DOHH2 (cell line): ENCODE results near the gene POLD3.

Source experiments
- H3F3A ChIP-seq: fragments of 200-600 bp; sonication (generic), shearing (Covaris generic); 2 replicates; pipeline ENCODE4 v1.6.0; 2016; ENCODE audit warnings: antibody characterized with exemption, mild to moderate bottlenecking; ENCODE audit not compliant: control insufficient read depth, insufficient read depth
- H3K27ac ChIP-seq: fragments of 200-600 bp; sonication (generic); 2 replicates; pipeline ENCODE4 v1.5.1; 2014; ENCODE audit warnings: low read depth, mild to moderate bottlenecking, low read length, moderate library complexity
- H3K27me3 ChIP-seq: fragments of 200-600 bp; sonication (generic); 2 replicates; pipeline ENCODE4 v1.6.1; 2014; ENCODE audit warnings: mild to moderate bottlenecking, low read length, mixed read lengths; ENCODE audit not compliant: control insufficient read depth
- H3K36me3 ChIP-seq: fragments of 200-600 bp; sonication (generic); 2 replicates; pipeline ENCODE4 v1.6.1; 2014; ENCODE audit warnings: mild to moderate bottlenecking, low read length, moderate library complexity, mixed read lengths; ENCODE audit not compliant: control insufficient read depth
- H3K4me1 ChIP-seq: fragments of 200-600 bp; sonication (generic); 2 replicates; pipeline ENCODE4 v1.6.1; 2014; ENCODE audit warnings: mild to moderate bottlenecking, low read length, mixed read lengths; ENCODE audit not compliant: control insufficient read depth
- H3K4me2 ChIP-seq: fragments of 200-600 bp; sonication (generic); 2 replicates; pipeline ENCODE4 v1.6.0; 2014; ENCODE audit warnings: mild to moderate bottlenecking, low read length, moderate library complexity
- H3K4me3 ChIP-seq: fragments of 200-600 bp; sonication (generic); 2 replicates; pipeline ENCODE4 v1.5.1; 2014; ENCODE audit warnings: mild to moderate bottlenecking, low read length, mixed read lengths
- H3K79me2 ChIP-seq: fragments of 200-600 bp; sonication (generic); 2 replicates; pipeline ENCODE4 v1.6.1; 2014; ENCODE audit warnings: mild to moderate bottlenecking, low read length, mixed read lengths; ENCODE audit not compliant: control insufficient read depth
- H3K9me2 ChIP-seq: fragments of 200-600 bp; sonication (generic); replicated peaks from 2 replicates; pipeline ENCODE4 v1.6.1; 2014; ENCODE audit warnings: mild to moderate bottlenecking, low read length, mixed read lengths; ENCODE audit not compliant: control insufficient read depth
- H3K9me3 ChIP-seq: fragments of 200-600 bp; sonication (generic); 2 replicates; pipeline ENCODE4 v1.6.1; 2014; ENCODE audit warnings: antibody characterized with exemption, low read length, mixed read lengths; ENCODE audit not compliant: control insufficient read depth, insufficient read depth
- H4K20me1 ChIP-seq: fragments of 200-600 bp; sonication (generic); 2 replicates; pipeline ENCODE4 v1.6.0; 2014; ENCODE audit warnings: low read depth, mild to moderate bottlenecking, antibody characterized with exemption, low read length, moderate library complexity; ENCODE audit not compliant: control insufficient read depth, insufficient read depth
- EZH2phosphoT487 ChIP-seq: fragments of 200-600 bp; sonication (generic); IDR thresholded peaks from 2 replicates; pipeline ENCODE4 v1.6.1; 2017; ENCODE audit warnings: borderline replicate concordance, mild to moderate bottlenecking, antibody characterized with exemption, low read length, moderate library complexity, mixed read lengths
- TF ChIP-seq, protein P1 (sequence below): fragments of 200-600 bp; sonication (generic); IDR thresholded peaks from one replicate; pipeline ENCODE4 v1.5.1; 2014; ENCODE audit warnings: antibody characterized with exemption, mild to moderate bottlenecking, low read depth, low read length; ENCODE audit not compliant: poor library complexity, severe bottlenecking

The POLD3 gene

DNA sequence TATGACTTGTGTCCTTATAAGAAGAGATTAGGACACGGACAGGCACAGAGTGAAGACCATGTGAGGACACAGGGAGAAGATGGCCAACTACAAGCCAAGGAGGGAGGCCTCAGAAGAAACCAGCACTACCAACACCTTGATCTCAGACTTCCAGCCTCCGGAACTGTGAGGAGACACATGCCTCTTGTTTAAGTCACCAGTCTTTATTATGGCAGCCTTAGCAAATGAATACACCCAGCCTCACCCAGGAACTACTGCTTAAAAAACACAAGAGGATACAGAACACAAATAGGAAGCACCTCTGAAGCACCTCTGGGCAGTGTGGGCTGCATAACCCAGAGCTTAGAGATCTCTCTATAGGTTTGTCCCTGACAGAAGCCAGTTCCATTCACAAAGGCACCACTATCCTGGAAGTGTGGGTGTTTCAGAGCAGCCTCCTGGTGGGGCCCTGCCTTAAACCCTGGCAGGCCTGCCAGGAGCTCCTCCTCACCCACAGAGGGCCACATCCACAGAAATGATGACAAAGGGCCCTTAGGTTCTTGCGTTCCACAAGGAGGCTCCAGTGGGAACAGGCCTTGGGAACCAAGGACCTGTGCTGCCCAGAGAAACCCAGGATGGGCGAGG, 80.1 kb downstream of the POLD3 start:
- Histone ChIP-seq H3K9me3 (no peaks in the 10 kb centered on the region), H3K4me2 (no peak overlapping the region), H3K27ac (no peak overlapping the region), H3K4me3 (no peak overlapping the region), H3K36me3 (no peaks in the 10 kb centered on the region), H3K4me1 (no peaks in the 10 kb centered on the region), H4K20me1 (no peaks in the 10 kb centered on the region), H3K9me2 (no peaks in the 10 kb centered on the region), H3F3A (no peaks in the 10 kb centered on the region), H3K27me3 (no peaks in the 10 kb centered on the region), H3K79me2 (no peaks in the 10 kb centered on the region)
- no peak for TF ChIP-seq EZH2phosphoT487
- TF ChIP-seq, protein P1, sequence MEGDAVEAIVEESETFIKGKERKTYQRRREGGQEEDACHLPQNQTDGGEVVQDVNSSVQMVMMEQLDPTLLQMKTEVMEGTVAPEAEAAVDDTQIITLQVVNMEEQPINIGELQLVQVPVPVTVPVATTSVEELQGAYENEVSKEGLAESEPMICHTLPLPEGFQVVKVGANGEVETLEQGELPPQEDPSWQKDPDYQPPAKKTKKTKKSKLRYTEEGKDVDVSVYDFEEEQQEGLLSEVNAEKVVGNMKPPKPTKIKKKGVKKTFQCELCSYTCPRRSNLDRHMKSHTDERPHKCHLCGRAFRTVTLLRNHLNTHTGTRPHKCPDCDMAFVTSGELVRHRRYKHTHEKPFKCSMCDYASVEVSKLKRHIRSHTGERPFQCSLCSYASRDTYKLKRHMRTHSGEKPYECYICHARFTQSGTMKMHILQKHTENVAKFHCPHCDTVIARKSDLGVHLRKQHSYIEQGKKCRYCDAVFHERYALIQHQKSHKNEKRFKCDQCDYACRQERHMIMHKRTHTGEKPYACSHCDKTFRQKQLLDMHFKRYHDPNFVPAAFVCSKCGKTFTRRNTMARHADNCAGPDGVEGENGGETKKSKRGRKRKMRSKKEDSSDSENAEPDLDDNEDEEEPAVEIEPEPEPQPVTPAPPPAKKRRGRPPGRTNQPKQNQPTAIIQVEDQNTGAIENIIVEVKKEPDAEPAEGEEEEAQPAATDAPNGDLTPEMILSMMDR = no peak

DNA sequence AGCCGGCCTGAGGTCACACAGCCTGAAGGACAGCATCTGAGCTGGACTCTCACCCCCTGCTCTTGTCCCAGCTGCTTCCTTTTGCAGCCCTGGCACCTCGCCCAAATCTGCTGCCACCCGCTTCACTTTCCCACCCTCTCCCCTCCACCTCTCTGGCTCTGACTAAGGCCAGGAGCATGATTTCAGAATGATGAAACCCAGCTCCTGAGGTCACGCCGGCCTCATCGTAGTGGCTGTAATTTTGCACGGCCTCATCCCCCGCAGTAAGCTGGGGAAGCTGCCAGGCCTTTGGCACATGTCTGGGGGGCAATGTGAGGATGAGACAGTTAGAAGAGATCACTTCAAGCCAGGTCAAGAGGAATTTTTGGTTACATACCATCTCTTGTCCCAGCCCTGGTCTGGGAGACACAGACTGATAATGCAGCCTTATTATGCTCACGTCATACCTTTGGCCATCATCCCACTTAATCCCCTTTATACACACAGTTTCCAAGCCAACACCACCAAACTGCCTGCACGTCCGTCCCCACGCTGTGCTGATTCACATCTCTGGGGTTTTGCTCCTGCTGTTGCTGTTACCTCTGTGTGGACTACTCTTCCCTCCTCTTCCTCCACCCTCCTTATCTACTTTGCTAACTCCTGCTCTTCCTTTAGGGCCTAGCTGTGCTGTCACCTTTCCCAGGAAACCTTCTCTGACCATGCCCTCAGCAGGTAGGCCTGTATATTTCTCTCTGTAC, 80.7 kb downstream of the POLD3 start:
- no peaks in the 10 kb centered on the region for H3K4me1 ChIP-seq
- TF ChIP-seq, protein P1 = no peak
- TF ChIP-seq EZH2phosphoT487 = no peak
- H3K79me2 ChIP-seq = no peaks in the 10 kb centered on the region
- no peaks in the 10 kb centered on the region for H4K20me1 ChIP-seq
- no peak overlapping the region for H3K4me3 ChIP-seq
- H3K9me2 ChIP-seq = no peaks in the 10 kb centered on the region
- no peaks in the 10 kb centered on the region for H3K9me3 ChIP-seq
- H3K27ac ChIP-seq = no peak overlapping the region
- no peaks in the 10 kb centered on the region for H3K36me3 ChIP-seq
- H3K27me3 ChIP-seq = no peaks in the 10 kb centered on the region
- H3F3A ChIP-seq = no peaks in the 10 kb centered on the region
- no peak overlapping the region for H3K4me2 ChIP-seq

DNA sequence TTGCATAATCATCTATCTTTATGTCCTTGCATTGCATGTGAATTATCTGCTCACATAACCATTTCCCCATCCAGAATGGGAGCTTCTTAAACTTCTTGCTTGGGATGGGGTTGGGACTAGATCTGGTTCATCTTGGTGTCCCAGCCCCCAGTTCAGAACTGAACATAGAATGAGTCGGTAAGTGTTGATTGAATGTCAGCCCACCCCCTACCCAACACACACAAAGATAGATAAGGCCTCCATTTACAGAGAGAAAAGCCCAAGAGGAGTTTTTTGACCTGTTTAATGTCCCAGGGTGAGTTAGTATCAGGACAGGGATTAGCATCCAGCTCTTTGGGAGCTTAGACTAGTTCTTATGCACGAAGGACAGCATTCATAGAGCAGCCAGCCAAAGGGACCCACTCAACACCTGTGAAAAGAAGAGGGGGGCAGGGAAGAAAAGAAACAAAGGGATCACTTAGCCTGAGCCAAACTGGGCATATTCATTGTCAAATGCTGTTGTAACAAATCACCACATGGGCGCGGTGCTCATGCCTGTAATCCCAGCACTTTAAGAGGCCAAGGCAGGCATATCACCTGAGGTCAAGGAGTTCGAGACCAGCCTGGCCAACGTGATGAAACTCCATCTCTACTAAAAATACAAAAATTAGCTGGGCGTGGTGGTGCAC, 81.4 kb downstream of the POLD3 start:
- no peaks in the 10 kb centered on the region for H3K9me3 ChIP-seq
- no peak overlapping the region for H3K27ac ChIP-seq
- no peaks in the 10 kb centered on the region for H3K27me3 ChIP-seq
- no peaks in the 10 kb centered on the region for H3K4me1 ChIP-seq
- H3F3A ChIP-seq = no peaks in the 10 kb centered on the region
- H3K4me2 ChIP-seq = no peak overlapping the region
- no peaks in the 10 kb centered on the region for H3K79me2 ChIP-seq
- no peaks in the 10 kb centered on the region for H3K9me2 ChIP-seq
- H4K20me1 ChIP-seq = no peaks in the 10 kb centered on the region
- H3K36me3 ChIP-seq = no peaks in the 10 kb centered on the region
- no peak overlapping the region for H3K4me3 ChIP-seq
- TF ChIP-seq EZH2phosphoT487 = no peak
- TF ChIP-seq, protein P1 = no peak
